Epithelial cell of umbilical artery (primary cell): ENCODE data around the gene IFIH1. TPM values are rescaled to one million over a fixed set of nuclear protein-coding genes. Genes with fewer than 3 reads are reported as not detected.

Experiments used
- total RNA-seq: library from RNA; depleted of rRNA; stranded (reverse); fragments of >200 nt; gene quantifications from 2 replicates; pipeline ENCODE4 v1.2.3, GENCODE V29; 2014

IFIH1 gene
- 8.4 and 60.8 TPM in 2 replicates for total RNA-seq

GRCh38 chr2:162318328-162319180 lies at the start of gene IFIH1:
Gene IFIH1, minus strand, starts transcription at chr2:162318684. Its CDS starts 377 bp downstream, at chr2:162318307.

GRCh38 chr2:162343824-162344616 lies 25.5 kb upstream of the IFIH1 start, which contains the start of gene GCA:
Gene GCA, plus strand, starts transcription at chr2:162344132. Its CDS starts 117 bp downstream, at chr2:162344249.

GRCh38 chr2:162243294-162243693 lies 75.2 kb downstream of the IFIH1 start, which contains the start of gene FAP:
Gene FAP, minus strand, starts transcription at chr2:162243445. Its CDS starts 118 bp downstream, at chr2:162243327.

Other genes with a start within 250 kb of the IFIH1 start
- gene DPP4, start 244.5 kb downstream of the IFIH1 start, total RNA-seq = 22.7 and 69.3 TPM in 2 replicates
- not detected in 2 replicates for gene GCG, start 166.4 kb downstream of the IFIH1 start, total RNA-seq
- 7.1 and 40.3 TPM in 2 replicates for gene FAP, start 75.2 kb downstream of the IFIH1 start, total RNA-seq
- 31.5 and 37.4 TPM in 2 replicates for gene GCA, start 25.4 kb upstream of the IFIH1 start, total RNA-seq